ENCODE results near the gene PPP1R27.

Gene PPP1R27

DNA sequence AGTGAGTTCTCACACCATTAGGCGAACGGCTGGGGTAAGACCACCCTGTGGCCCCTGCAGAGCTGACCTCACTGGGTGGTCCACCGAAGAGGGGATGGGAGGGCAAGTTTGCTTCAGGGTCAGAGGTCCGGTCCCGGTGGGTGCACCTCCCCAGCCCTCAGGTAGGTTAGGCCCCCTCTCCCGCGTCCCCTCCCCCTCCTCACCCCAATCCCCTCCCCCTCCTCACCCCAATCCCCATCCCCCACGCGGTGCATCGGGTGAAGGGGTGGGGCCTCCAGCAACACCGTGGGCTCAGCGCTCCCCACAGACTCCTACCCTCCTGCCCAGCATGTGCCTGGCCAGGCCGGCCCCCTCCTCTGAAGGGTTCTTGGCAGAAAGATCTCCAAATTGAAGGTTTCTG lies 15.1 kb downstream of the PPP1R27 start:
- DNase-seq: no peak

DNA sequence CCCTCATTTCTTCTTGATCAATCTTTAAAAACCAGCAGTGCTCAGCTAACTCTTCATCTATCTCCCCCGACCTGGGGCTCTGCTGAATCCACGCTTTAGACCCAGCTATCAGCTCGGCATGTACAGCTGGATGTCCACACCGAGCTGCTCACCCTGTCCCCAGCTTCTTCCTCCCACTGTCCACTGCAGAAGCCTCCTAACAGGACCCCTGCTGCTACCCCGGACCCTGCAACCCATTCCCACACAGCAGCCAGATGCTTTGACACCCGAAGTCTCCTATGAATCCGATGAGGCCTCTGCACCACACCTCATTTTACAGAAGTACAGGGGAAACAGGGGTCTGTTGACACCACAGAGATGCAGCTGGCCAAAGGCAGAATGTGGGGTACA lies 17.1 kb downstream of the PPP1R27 start:
- no peak for DNase-seq

DNA sequence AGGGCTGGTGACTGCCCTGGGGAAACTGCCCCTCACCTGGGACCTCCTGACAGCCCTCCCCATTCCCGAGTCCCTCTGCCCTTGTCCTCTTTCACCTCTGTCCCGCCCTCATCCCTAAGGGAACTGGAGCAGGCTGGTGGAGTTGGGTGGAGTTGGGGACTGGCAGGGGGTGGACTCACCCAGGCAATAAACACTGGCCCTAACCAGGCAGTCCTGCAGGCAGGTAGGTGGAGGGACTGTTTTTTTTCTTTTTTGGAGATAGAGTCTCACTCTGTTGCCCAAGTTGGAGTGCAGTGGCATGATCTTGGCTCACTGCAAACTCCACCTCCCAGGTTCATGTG lies 19.2 kb downstream of the PPP1R27 start:
- DNase-seq: no peak

DNA sequence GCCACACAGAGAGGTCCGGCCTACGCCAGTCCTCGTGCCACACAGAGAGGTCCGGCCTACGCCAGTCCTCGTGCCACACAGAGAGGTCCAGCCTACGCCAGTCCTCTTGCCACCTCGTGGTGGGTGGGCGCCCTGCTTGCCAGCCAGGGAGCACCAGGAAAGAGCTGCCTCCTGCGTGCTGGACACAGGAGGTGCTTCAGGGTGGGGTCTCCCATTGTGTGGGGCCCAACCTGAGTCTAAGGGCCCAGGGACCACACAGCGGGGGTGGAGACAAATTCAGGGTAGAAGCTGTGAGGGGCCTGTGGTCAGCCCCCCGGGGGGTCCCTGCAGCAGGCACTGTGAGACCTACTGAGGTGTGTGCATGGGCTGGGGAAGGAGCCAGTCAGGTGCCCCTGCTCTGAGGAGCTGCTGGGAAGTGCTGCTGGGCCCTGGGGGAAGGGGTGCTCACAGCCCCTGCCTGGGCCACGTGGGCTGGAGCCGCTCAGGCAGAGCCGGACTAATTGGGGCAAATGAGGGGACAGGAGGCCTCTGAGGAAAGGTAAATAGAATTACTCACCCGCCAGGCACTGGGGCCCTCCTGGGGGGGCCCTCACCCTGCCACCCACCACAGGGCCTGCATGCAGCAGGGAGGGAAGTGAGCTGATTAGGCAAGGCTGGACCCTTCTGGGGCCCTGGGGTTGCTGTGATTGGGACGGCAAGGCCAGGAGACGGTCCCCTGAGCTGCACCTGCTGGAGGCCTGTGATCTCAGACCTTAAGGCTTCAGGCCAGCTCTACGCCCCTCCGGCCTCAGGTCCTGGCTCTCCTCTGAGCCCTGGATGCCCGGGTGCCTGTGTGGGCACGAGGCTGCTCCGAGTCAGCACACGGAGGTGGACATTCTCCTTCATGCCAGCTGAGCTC lies 19.9 kb downstream of the PPP1R27 start:
- DNase-seq: no peak

DNA sequence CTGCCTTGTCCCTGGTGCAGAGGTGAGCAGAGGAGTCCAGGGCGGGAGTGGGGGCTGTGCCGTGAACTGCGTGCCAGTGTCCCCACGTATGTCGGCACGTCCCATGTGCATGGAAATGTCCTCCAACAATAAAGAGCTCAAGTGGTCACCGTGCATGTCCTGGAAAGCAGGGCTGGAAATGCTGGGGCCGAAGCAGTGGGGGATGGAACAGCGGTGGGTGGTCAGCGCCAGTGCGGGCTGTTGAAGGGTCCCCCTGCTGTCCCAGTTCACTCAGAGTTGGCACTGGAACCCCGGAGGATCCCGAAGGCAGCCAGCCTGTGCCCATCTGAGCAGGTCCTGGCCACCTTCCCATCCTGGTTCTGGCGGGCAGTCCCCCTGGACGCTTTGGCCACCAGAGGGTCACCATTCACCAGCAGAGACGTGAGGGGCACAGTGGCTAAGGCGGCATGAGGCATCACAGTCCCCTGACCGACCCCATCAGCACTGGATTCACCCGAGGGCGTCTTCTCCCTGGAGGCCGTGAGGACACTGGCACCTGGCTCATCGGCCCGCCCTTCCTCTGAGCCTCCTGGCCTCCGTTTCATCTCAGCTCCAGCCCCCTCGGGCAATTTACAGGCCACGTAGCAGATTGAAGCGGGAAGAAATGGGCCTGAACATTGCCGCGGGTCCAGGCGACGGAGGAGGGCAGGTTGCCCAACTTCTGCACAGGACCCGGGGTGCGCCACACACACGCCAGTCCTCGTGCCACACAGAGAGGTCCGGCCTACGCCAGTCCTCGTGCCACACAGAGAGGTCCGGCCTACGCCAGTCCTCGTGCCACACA lies 20.8 kb downstream of the PPP1R27 start:
- DNase-seq: no peak

DNA sequence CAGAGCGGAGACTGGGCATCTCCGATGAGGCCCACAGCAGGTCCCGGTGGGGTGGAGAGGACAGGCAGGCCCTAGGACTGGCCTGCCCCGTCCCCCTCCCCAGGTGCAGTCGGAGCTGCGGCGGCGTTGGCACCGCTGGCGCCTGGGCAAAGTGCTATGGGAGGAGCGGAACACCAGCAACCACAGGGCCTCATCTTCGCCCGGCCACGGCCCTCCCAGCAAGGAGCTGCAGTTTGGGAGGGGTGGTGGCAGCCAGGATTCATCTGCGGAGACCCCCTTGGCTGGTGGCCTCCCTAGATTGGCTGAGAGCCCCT lies 21.5 kb downstream of the PPP1R27 start:
- DNase-seq: no peak

DNA sequence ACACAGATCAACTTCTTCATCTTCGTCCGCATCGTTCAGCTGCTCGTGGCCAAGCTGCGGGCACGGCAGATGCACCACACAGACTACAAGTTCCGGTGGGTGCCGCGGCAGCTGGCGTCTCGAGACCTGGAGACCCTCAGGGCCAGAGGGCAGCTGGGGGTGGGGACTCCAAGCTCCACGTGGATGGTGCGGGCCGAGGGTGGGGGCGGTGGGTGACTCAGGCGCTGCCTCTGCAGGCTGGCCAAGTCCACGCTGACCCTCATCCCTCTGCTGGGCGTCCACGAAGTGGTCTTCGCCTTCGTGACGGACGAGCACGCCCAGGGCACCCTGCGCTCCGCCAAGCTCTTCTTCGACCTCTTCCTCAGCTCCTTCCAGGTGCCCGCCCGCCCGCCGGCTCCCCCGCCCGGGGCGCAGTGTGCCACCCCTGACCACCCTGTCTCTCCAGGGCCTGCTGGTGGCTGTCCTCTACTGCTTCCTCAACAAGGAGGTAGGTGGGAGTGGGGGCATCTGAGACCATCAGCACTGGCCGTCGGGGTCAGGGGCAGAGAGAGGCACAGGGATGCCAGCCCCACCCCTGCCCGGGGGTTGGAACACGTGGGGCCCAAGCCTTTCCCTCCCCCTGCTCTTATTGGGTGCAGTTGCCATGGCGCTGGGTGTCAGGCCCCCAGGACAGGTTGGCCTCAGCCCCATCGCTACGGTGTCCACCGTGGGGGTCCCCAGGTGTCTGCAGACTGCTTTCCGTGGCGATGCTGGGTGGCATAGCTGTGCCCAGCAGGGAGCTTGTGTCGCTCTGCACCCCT lies 22.1 kb downstream of the PPP1R27 start:
- DNase-seq: no peak

DNA sequence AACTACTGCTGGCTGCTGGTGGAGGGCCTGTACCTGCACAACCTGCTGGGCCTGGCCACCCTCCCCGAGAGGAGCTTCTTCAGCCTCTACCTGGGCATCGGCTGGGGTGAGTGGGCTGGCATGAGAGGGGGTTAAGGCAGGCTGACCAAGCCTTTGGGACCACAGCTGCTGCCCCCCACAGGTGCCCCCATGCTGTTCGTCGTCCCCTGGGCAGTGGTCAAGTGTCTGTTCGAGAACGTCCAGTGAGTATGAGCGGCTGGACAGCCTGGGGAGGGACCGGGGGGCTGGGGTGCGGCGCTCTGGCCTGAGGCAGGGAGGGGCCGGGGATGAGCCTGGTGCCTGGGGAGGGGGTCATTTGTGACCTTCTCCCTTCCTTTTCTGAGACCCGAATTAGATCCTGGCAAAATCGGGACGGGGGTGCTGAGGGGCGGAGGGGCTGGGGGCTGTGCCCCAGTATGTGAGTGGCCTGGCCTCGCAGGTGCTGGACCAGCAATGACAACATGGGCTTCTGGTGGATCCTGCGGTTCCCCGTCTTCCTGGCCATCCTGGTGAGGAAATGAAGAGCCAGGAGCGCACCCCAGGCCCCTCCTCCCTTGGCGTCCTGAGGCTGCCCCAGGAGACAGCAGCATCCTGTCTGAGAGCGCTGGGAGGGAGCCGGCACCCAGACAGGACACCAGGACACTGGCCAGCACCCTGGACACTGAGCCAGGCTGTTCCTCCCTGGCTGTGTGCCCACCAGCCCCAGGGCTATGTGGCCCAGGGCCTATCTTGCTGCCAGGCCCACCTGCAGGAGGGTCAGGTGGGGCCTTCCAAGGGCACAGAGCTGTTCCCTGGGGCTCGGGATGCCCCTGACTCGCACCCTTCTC lies 22.9 kb downstream of the PPP1R27 start:
- no peak for DNase-seq

DNA sequence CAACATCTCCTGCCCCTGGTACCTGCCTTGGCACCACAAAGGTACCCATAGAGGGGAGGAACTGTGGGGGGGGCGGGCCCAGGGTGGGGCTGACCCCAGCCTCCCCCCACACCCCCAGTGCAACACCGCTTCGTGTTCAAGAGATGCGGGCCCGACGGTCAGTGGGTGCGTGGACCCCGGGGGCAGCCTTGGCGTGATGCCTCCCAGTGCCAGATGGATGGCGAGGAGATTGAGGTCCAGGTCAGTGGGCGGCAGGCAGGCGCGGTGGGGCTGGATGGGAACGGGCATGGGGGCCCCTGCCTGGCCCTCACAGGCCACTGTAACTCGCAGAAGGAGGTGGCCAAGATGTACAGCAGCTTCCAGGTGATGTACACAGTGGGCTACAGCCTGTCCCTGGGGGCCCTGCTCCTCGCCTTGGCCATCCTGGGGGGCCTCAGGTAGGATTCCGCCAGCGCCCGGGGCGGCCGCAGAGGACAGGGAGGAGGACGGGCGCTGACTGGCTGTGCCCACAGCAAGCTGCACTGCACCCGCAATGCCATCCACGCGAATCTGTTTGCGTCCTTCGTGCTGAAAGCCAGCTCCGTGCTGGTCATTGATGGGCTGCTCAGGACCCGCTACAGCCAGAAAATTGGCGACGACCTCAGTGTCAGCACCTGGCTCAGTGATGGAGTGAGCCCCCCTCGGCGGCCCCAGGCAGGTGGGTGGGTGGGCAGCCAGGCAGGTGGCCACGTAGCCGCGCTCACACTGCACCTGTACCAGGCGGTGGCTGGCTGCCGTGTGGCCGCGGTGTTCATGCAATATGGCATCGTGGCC lies 23.8 kb downstream of the PPP1R27 start:
- no peak for DNase-seq

DNA sequence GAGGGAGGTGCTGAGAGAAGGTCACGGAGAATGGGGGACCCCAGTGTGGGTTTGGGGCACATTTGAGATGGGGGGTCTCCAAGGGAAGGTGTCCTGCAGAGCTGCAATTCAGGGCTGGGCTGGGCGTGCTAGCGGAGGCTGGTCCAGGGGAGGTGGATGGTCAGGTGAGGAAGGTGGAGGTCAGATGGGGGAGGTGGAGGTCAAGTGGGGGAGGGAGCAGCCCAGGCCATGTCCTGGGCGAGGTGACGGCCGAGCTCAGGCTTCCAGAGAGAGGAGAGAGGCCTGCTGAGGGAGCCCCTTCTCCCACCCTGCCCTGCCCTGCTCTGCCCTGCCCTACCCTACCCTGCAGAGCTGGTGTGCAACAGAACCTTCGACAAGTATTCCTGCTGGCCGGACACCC lies 24.4 kb downstream of the PPP1R27 start:
- no peak for DNase-seq

DNA sequence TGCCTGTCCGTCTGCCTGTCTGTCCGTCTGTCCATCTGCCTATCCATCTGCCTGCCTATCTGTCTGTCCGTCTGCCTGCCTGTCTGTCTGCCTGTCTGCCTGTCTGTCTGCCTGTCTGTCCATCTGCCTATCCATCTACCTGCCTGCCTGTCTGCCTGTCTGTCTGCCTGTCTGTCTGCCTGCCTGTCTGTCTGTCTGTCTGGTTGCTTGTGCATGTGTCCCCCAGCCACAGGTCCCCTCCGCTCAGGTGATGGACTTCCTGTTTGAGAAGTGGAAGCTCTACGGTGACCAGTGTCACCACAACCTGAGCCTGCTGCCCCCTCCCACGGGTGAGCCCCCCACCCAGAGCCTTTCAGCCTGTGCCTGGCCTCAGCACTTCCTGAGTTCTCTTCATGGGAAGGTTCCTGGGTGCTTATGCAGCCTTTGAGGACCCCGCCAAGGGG lies 25.3 kb downstream of the PPP1R27 start:
- DNase-seq: no peak

DNA sequence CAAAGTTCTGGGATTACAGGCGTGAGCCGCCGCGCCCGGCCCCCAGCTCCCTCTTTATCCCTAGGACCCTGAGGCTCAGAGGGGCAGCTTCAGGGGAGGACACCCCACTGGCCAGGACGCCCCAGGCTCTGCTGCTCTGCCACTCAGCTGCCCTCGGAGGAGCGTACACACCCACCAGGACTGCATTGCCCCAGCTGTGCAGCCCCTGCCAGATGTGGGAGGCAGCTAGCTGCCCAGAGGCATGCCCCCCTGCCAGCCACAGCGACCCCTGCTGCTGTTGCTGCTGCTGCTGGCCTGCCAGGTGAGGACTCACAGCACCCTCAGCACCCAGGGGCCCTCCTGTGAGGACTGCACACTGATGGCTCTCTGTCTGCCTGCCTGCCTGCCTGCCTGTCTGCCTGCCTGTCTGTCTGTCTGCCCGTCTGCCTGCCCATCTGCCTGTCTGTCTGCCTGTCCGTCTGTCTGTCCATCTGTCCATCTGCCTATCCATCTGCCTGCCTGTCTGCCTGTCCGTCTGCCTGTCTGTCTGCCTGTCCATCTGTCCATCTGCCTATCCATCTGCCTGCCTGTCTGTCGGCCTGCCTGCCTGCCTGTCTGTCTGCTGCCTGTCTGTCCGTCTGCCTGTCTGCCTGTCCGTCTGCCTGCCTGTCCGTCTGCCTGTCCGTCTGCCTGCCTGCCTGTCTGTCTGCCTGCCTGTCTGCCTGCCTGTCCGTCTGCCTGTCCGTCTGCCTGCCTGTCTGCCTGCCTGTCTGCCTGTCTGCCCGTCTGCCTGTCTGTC lies 25.9 kb downstream of the PPP1R27 start:
- DNase-seq: peak; percentile 31

DNA sequence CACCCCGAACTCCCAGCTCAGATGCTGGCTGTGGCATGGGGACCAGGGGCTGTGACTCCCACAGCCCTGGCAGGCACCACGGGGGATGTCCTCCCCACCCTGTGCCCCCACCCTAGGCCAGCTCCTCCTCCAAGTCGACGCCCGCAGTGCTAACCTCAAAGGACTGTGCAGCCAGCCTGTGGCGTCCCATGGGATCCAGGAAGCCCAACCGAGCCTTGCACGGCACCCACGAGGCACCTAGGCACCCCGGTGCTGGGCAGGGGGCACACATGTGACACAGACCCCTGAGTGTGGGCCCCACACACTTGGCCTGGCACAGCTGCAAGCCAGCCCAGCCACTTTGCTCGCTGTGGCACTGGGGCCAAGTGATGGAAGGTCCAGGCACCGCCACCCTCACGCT lies 27.0 kb downstream of the PPP1R27 start:
- no peak for DNase-seq

DNA sequence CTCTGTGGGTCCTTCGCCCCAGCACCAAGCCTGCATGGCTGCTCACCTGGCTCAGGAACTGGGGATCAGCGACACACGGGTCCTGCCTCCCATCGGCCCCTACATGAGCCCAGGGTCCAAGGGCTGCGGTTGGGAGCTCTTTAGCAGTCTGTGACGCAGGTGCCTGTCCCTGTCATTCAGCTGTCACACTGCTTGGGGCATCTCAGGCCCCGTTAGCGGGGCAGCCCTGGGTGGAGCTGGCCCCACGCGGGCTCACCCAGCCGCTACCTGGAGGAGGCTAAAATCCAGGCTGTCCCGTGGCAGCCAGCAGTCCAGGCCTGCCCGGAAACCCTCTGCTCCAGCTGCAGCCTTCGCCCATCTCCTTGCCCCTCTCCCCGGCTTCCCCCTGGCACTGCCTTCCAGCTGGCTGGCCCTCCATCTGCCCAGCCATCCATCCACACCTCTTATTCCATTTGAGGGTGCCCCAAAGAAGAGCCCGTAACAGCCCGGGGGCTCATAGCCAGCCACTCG lies 27.6 kb downstream of the PPP1R27 start:
- DNase-seq: no peak

DNA sequence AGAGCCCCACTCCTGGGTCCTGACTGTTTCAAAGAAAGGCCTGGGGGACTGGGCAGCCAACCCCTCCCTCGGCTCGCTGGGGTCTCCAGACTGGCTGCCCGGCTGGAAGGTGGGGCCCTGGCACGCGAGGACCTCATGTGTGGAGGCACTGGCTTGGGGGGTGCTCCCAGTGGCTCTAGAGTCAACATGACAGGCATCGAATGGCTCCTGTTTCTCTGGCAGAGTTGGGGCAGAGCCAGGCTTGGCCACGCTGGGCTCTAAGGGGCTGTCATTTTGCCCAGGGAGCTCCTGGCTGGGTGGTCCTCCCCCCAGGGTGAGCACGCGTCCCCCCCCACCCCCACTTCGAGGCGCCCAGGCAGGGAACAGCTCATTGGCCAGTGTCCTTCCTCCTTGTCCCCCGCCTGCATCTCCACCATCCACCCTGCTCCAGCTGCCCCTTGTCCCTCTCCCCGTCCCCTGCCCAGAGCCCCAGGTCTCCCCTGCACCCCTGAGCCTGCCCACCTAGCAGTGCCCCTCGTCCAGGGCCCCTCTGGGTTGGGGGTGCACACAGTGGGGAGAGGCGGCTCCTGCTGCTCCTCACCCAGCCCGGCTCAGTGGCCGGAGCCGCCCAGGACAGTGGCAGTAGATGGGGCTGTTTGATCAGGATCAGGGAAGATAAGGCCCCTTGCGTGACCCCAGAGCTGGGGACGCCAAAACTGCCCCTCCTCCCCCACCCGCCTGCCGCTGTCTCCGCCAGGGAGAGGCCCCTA lies 28.2 kb downstream of the PPP1R27 start:
- no peak for DNase-seq

DNA sequence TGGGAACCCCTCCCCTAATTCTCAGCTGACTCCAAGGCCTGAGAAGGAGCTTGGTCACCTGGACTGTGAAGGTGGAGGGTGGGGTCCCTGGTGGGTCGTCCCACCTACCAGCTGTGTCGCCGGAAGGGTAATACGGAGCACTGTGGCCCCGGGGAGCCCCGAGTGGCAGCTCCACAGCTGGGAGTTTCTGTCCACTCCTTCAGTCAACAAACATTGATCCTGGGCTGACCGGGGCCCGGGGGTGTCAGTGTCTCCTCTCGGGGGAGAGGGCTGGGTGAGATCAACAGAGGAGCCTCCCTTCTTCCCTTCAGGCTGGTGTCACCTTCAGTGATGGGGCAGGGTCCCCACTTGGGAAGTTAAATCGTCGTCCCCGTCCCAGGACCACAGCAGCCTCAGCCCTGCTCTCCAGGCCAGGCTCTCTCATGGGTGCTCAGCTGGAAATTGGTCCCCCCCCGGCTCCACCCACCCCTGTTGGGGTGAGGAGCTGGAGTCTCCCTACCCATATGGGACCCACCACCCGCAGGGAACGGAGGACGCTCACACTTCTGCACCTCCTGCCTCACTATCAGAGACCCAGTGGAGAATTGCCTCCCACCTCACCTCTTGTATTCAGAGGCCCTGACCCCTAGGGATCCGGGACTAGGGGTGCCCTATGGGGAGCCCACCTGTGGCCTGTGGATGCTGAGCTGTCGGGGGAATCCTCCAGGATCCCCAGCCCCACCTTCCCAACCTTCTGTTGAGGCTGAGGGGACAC lies 29.0 kb downstream of the PPP1R27 start:
- DNase-seq: no peak

DNA sequence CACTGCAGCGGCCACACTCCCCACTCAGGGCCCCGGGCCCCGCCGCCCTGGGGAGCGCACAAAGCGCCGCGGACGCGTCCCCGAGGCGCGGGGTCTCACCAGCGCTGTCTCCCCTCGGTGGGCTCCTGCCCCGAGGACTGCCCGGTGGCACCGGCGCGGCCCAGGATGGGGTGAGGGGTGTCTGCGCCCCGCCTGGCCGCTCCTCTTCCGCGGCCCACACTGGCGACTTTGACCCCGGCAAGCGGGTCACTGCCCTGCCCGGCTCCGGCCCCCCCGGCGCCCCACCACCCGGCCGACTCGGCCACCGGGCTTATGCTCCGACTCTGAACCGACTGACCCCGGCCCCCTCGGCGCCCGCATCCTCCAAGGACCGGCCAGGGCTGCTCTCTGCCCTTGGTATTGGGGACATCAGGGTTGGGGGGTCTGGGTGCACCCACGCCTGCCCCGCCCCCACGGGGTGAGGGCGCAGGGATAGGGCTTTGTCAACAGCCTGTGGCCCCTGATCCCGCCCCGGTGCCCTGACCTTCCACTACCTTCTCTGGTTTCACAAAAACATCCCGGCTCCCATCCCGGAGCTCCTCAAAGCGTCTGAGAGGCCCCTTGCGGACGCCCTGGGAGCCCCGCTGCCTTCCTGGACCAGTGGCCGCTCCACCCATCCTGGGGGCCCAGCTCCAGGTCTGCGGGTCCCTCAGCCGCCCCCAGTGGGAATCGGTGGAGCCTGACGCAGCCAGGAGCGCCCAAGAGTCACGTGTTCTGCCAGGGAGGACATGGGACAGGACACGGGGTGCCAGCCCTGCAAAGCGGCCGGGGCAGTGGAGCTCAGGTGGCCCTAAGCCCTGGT lies 30.1 kb downstream of the PPP1R27 start:
- DNase-seq: no peak
